Right atrium auricular region (tissue), 2 donors: Measurements from ENCODE around the gene SCN10A. TPM values are rescaled to one million over a fixed set of nuclear protein-coding genes. Genes with fewer than 3 reads are reported as not detected.

Experiments
- DNase-seq: peaks from one replicate; pipeline ENCODE4 v3.0.0-alpha.2; 2019; ENCODE audit warnings: low spot score
- H3K27ac ChIP-seq, 2 donors: fragments of 200-600 bp; sonication (generic); 1 replicate in 1 of 2; 2 replicates in 1 of 2; pipeline ENCODE4 v1.5.1; 2016 to 2019
- H3K27me3 ChIP-seq, 2 donors: fragments of 200-600 bp; sonication (generic); one replicate each; pipeline versions ENCODE4 v1.5.1 to v1.6.0; 2017 to 2019
- H3K36me3 ChIP-seq: fragments of 200-600 bp; sonication (generic); one replicate; pipeline ENCODE4 v1.5.1; 2016
- H3K4me1 ChIP-seq, 2 donors: fragments of 200-600 bp; sonication (generic); one replicate each; pipeline versions ENCODE4 v1.5.1 to v1.6.0; 2017 to 2019
- H3K4me3 ChIP-seq, 2 donors: fragments of 200-600 bp; sonication (generic); 1 replicate in 1 of 2; 2 replicates in 1 of 2; pipeline ENCODE4 v1.5.1; 2017 to 2019; ENCODE audit warnings: mild to moderate bottlenecking in 1 of 2, moderate library complexity in 1 of 2
- H3K9me3 ChIP-seq, 2 donors: fragments of 200-600 bp; sonication (generic); one replicate each; pipeline ENCODE4 v1.5.1; 2019
- total RNA-seq, 2 donors: library from RNA; depleted of rRNA; stranded (reverse); fragments of >200 nt; gene quantifications; one replicate each; pipeline ENCODE4 v1.1.0, GENCODE V29; 2016
- TF ChIP-seq, protein P1 (sequence below), 2 donors: fragments of 200-600 bp; sonication (generic); IDR thresholded peaks; one replicate each; pipeline ENCODE4 v1.5.1; 2019; ENCODE audit warnings: antibody characterized with exemption in 2 of 2

Gene SCN10A
- under 1 TPM in 1 of 2 donors, not detected in 1; 0.90 TPM for total RNA-seq

DNA sequence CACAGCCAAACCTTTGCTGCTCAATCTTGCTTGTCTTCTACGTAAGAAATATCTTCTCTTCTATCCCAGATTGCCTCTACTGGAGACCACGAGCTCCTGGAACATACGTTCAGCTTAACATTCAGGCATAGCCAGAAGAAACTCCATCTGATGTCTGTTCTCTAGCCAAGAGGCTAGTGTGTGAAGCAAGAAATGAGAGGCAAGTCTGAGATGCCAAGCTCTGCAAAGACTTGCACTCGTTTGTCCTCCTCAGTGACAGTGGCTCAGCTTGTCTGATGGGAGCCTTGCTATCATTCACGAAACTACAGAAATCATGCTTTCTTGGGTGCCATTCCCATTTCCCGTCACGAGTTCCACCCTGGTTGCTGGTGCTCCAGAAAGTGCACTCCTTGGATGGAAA is at the start of gene SCN10A:
Gene SCN10A (minus strand): TSS at position 192 of the 400 bp plus-strand sequence. CDS start 22,207 bp downstream, outside the sequence.
- TF ChIP-seq, protein P1, sequence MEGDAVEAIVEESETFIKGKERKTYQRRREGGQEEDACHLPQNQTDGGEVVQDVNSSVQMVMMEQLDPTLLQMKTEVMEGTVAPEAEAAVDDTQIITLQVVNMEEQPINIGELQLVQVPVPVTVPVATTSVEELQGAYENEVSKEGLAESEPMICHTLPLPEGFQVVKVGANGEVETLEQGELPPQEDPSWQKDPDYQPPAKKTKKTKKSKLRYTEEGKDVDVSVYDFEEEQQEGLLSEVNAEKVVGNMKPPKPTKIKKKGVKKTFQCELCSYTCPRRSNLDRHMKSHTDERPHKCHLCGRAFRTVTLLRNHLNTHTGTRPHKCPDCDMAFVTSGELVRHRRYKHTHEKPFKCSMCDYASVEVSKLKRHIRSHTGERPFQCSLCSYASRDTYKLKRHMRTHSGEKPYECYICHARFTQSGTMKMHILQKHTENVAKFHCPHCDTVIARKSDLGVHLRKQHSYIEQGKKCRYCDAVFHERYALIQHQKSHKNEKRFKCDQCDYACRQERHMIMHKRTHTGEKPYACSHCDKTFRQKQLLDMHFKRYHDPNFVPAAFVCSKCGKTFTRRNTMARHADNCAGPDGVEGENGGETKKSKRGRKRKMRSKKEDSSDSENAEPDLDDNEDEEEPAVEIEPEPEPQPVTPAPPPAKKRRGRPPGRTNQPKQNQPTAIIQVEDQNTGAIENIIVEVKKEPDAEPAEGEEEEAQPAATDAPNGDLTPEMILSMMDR (IDR thresholded peaks at IDR 0.05): no peak

DNA sequence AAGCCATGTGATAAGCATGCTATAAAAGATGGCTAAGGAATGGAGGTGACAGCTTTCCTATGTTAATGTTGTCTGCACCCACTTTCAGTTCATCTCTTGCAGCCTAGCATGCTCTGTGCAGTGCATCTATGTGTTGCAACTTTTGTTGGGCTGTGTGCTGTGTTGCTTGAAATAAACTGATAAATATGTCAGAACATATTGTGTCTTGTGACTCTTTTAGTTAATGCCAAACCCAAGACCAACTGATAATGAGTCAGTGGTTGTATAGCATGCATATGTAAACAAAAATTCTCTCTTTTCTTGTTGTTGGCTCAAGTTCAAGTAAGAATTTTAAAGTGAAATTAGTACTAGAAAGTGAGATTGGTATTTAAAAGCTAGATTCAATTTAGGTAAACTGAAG is 37.0 kb upstream of the SCN10A start:
- H3K36me3 ChIP-seq: no peaks in the 10 kb centered on the region
- no peaks in the 10 kb centered on the region for H3K9me3 ChIP-seq
- H3K4me3 ChIP-seq: no peak overlapping the region
- DNase-seq: no peak
- TF ChIP-seq, protein P1 (IDR thresholded peaks at IDR 0.05): no peak
- H3K27me3 ChIP-seq: no peaks in the 10 kb centered on the region
- H3K27ac ChIP-seq: no peak overlapping the region
- no peaks in the 10 kb centered on the region for H3K4me1 ChIP-seq

More for the DNA sequence above, at the start of gene SCN10A:
- no peaks in the 10 kb centered on the region for H3K36me3 ChIP-seq
- H3K4me1 ChIP-seq: no peaks in the 10 kb centered on the region
- DNase-seq: no peak
- H3K4me3 ChIP-seq: no peak within 1 kb of the TSS
- no peaks in the 10 kb centered on the region for H3K9me3 ChIP-seq
- no peaks in the 10 kb centered on the region for H3K27me3 ChIP-seq
- no peak within 1 kb of the TSS for H3K27ac ChIP-seq

DNA sequence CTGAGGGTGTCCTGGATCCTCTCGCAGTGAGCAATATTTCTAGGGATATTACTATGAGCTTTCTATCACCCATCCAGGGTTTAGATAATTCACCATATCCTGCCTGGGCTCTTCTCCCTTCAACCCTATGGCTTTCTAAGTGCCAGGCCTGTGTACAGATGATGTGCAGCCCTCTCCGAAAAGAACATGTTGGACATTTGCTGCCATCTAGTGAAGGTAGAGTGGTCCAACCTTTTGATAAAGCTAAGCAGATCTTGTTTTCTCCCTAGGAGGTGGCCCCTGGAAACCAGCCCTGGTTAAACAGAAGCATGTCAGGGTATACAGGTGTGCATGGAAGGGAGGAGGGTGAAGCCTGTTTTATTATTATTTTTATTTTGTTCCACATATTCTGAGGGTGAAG is 27.9 kb upstream of the SCN10A start:
- DNase-seq: no peak
- TF ChIP-seq, protein P1 (IDR thresholded peaks at IDR 0.05): peak; percentile 34 to 65
- Histone ChIP-seq H3K36me3 (no peaks in the 10 kb centered on the region), H3K4me1 (no peaks in the 10 kb centered on the region), H3K27ac (no peak overlapping the region), H3K4me3 (no peak overlapping the region), H3K27me3 (no peaks in the 10 kb centered on the region), H3K9me3 (no peaks in the 10 kb centered on the region)

DNA sequence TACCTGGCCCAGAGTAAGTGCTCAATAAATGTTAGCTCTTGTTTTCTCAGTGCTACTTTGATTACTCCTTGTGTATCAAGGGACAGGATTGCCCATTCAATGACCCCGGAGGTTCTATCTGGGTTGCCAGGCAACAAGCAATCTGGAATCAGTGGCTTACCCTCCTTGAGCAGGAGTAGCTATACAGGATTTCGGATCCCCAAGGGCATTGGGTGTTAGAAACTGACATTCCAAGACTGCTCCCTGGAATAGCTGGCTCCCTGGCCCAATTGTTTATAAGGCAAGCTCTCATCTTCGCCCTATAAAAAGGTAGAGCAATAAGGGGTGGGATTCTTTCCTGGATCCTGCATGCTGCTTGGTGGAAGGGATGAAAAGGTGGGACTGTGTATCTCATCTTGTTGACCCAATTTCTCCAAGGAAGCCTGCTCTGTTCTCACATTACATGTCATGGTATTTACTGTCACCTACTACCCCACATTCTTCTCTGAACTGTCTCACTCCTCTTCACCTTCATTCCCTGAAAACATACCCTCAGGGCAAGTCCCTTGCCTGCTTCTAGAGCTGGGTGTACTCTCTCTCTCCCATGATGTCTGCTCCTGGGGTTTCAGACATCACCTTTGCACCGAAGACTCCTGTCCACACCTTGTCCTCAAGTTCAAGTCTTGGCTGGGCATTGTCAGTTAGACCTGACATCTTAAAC is 26.4 kb upstream of the SCN10A start:
- Histone ChIP-seq H3K4me3 (no peak overlapping the region), H3K27me3 (no peaks in the 10 kb centered on the region), H3K9me3 (no peaks in the 10 kb centered on the region), H3K36me3 (no peaks in the 10 kb centered on the region), H3K4me1 (no peaks in the 10 kb centered on the region), H3K27ac (no peak overlapping the region)
- DNase-seq: no peak
- TF ChIP-seq, protein P1 (IDR thresholded peaks at IDR 0.05): no peak

DNA sequence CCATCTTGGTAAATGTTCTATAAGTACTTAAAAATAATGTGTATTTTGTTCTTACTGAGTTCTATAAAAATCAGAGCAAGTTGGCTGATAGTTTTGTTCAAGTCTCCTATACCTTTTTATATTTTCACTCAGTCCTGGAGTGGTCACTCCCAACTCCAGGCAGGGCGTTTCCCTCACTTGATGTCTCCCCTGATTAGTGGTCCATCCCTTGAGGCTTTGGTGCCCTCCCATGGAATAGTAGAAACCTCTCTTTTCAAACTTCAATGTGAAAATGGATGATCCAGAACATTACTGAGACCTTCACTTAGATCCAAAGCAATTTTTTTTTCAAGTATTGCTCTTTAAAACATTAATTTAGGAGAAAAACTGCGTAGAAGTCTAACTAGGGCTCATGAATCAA is 25.0 kb upstream of the SCN10A start:
- Histone ChIP-seq H3K9me3 (no peaks in the 10 kb centered on the region), H3K36me3 (no peaks in the 10 kb centered on the region), H3K27me3 (no peaks in the 10 kb centered on the region), H3K27ac (no peak overlapping the region), H3K4me3 (no peak overlapping the region), H3K4me1 (no peaks in the 10 kb centered on the region)
- DNase-seq: no peak
- TF ChIP-seq, protein P1 (IDR thresholded peaks at IDR 0.05): peak in 1 of 2 donors; percentile 36

DNA sequence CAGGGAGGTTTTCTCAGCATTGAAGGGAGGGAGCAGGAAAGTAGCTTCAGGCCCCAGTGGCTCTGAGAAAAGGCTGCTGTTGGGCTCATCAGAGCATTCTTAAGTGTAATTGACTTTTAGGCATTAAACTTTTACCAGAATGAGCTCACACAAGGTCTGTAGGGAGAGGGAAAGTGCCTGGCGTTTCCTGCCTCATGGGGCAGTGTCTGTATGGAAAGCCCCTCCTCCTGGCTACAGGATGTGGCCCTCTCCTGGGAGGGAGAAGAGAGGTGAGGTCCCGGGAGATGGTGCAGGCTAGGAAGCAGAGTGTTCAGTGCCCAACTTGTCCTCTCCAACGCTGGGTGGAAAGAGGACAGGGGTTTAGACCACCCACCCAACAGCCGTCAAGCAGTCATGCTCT is 21.3 kb upstream of the SCN10A start:
- TF ChIP-seq, protein P1 (IDR thresholded peaks at IDR 0.05): no peak
- Histone ChIP-seq H3K27me3 (no peaks in the 10 kb centered on the region), H3K4me3 (no peak overlapping the region), H3K4me1 (peaks cover 0 to 8% of the 10 kb centered on the region in 2 donors), H3K9me3 (no peaks in the 10 kb centered on the region), H3K27ac (no peak overlapping the region), H3K36me3 (no peaks in the 10 kb centered on the region)
- DNase-seq: no peak
